CD4-positive, alpha-beta T cell treated with Interleukin-6 at 100 ng/mL for 8 hours (primary cell): Measurements from ENCODE around the gene CDC42BPB.

Experiments
- DNase-seq: peaks from one replicate; pipeline ENCODE4 v3.0.0-alpha.2; 2020; ENCODE audit warnings: mixed read lengths, low spot score

CDC42BPB gene

DNA sequence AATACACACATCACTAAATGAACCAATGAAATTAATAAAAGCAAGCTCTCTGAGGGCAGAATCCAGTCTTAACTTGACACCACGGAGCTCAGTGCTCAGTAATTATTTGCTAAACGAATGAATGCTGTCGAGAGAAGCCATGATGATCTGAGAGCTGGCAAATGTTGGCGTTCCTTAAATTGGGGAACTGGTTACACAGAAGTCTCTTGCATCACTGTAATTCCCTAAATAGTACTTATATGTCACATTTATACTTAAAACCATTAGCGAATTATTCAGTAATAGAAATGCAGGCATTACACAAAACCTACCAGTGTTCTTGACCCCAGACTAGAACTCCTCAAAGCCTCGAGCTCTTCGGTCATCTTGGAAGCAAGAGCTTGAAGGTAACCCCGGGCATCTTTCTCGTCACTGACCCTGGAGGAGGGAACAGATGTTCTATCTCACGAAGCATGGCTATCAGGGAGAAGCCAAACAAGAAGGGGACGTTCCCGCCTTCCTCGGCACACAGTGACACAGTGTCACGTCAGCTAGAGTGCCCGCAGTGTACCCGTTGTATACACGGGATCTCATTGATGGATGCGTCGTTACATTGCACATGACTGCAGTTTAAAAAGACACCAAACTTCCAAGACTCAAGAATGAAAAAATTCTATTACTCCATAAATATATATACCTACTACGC lies 91.2 kb downstream of the CDC42BPB start:
- DNase-seq, result no peak

DNA sequence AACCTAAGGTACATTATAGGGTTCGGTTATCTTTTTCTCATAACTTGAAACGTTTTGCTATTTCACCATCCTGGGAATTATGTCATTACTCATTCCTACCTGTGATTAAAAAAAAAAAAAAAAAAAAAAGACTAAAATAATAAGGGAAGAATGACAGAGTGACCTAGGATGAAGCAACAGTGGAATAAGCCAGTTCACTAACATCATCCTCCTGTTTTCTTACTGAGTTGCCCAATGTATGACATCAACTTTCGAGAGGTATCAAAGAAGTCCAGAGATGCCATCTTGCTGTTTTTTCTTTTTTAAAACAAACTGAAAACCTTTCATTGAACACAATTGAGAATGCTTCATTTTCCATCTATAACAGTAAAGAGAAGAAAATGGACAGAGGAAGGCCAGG lies 92.1 kb downstream of the CDC42BPB start:
- no peak for DNase-seq

DNA sequence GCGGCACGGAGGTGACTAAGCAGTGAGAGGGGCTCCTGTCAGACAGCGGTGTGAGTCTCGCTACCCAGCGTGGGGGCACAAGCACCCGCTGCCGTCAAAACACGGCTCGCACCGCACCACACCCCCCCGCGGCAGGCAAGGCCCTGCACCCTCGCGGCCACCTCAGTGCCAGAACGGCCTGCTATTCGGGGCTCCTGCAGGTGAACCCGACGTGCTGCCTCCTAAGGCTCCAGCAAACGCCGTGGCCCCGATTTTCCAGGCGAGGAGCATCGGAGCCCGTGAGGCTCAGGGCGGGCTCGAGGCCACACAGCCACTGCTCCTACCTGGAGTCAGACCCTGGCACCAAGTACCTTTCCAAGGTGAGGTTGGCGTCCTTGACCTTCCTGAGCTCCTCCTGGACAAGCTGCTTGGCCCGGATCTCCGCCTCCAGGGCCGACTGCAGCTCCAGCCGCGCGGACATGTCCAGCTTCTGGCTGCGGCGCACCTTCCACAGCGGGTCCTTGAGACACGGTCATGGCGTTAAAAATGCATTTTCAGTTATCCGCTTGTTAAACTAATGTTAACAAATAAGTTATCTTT lies 93.1 kb downstream of the CDC42BPB start:
- DNase-seq, result no peak

DNA sequence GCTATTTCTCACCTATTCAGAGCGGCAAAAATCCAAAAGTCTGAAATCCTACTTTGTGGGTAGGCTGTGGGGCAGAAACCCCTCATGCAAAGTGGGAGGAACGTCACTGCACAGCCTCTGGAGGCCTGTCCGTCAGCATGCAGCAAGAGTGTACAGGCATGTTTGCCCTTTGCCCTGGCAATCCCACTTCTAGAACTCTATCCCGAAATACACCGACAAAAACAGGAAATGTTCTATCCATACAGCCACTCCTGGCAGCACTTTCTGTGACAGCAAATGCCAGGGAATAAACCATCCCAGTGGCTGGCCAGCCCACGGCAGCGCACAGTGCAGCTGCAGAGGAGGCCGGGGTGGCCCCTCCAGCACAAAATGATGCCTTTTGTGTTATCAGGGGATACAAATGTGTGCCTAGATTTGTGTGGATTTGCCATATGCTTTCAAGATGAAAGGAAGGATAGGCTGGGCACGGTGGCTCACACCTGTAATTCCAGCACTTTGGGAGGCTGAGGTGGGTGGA lies 95.2 kb downstream of the CDC42BPB start:
- no peak for DNase-seq

DNA sequence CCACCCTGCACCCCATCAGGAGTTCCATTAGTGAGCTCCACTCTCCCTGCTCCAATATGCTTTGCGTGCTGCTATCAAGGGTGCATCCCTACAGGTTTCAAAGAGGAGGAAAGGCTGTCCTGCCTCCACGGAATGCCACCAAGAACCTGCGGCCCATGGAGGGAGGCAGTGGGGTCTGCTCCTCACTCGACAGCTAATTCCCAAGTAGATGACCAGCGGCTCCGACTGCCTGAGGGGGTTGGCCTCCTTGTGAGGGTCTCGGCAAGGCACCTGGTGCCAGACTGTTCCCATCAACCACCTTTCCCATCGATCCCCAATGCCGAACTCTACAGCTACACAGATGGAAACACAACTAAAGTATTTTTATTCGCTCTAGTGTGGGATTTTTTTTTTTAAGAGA lies 98.9 kb downstream of the CDC42BPB start:
- no peak for DNase-seq

DNA sequence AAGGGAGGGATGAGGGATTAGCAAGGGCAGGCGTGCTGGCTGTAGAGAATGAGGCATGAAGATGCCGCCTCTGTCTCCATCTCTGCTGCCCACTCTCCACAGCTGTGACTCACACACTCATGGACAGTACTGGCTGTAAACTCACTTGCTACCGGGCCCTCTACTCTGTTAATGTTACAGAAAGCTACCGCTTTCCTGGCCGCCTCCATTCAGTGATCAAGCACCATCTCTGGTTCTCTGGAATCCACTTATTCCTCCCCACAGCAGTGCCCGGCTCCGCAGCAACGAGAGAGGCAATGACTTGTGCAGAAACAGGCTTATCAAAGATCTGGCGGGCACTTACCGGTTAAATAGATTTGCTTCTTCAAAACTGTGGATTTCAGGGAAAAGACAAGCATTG lies 100.1 kb downstream of the CDC42BPB start:
- DNase-seq, result no peak

DNA sequence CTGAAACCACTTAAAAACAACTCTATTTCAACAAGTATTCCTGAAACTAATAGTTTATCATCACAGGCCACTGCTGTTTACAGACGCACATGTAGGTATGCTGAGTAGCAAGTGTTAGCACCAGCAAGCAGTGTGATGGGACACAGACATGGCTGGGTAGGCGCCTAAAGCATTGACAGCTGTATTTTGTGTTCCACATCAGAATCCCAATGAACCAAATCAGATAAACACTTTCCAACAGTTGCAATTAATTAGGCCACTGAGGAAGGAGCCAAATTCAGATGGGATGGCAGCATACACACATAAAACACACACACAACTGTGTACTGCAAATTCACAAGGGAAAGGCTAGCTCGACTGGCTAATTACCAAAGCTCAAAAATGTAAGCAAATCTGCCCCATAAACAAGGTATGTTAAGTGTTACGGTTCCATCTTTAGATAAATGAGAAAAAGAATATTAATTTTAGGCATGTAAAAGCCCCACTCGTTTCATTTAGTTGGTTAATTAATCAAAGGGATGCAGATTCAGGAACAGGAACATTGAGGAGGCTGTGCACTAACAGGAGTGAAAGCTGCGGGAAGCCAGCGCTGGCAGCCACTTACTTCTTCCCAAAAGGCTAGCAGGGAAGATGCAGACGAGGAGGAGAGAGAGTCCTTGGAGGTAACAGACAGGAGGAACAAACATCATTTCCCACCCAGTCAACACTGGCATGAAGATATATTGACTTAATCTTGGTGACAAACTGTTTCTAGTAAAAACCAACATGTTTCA lies 101.5 kb downstream of the CDC42BPB start:
- no peak for DNase-seq

DNA sequence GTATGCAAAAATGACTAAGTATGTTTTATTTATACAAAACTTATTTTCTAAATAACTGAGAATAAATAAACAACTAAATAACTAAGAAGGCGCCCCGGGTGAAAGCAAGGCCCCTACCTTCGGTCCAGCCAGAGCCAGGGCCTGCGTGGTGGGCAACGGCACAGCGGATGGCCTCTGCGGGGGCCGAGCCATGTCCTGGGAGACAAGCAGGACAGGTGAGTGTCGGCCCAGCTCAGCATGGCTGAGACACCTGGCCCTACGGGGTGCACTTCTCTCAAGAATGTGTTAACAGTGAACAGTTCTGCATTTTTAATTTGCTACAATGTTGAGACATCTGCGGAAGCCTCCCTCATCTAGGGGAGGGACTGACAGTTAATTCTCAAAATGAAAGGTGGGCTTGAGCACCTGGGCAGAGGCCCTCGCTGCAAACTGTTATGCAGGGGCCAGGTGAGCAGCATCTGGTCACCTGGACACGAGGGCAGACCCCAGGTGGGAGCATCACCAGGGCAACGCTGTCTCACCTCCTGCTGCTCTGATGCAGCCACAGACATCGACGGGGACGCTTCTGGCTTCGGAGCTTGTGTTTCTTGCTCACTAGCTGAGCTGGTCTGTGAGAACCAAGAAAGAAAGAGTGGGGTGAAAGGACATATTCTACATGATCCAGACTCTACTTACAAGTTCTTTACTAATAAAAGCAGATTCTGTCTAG lies 103.1 kb downstream of the CDC42BPB start:
- DNase-seq, result no peak

DNA sequence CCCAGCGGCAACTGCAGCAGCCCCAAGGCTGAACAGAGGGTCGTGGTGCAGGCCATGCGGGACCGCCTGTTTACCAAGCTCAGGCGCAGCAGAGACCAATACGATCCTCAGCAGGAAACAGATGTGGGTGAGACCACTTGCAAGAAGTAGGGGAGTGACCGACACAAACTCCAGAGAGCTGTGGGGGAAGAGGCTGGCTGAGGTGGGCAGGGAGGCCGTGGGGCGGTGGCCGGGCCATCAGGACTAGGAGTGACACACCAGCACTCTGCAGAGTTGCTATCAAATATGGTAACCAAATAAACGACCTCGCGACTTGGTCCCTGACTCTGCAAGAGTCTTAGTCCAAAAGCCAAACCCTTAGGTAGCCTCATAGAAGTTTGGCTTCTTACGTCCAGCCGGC lies 104.2 kb downstream of the CDC42BPB start:
- no peak for DNase-seq

DNA sequence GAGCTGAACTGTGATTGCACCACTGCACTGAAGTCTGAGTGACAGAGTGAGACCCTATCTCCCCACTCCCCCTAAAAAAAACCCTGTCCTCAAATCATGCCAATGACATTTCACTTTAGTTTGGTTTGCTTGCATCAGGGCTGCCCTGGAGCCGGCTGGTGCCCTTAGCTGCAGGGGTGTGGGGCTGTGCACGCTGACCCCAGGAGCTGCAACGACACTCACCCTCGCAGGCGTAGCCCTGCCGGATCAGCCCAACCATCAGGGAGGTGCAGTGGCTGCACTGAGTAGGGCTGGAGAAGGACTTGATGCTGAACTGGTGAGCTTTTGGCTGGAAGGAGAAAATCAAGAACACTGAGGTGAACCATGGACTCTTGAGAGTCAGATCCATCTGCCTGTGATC lies 105.1 kb downstream of the CDC42BPB start:
- DNase-seq, result no peak

DNA sequence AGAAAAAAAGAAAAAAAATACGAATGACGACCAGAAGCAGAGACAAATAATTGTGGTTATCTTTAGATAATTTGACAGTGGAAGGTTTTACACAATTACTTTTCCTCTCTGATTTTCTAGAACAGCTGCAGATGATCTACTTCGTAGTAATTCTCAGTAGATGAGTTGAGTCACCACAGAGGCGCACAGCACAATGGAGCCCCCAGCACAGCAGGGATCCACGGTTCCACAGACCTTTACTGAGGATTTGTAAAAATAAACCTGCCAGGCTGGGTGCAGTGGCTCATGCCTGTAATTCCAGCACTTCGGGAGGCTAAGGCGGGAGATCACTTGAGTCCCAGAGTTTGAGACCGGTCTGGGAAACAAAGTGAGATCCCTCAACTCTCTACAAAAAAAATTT lies 105.5 kb downstream of the CDC42BPB start:
- no peak for DNase-seq

DNA sequence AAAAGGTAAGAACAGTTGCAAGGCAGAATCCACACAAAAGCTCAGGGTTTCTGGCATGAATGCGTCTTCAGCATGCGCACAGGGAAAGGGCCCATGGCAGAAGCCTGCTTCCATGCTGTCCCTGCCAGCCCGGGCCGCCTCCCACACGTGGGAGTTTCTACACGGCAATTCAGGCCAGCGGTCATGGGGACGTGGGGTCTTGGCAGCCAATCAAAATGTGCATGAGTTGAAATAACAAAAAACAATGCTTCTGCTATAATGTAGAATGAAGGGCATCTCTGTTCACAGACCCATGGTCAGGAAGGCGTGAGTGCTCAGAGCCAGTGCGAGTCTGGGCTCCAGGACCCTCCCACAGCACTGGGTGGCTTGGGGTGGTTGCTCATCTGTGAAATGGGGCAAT lies 106.3 kb downstream of the CDC42BPB start:
- DNase-seq, result no peak

DNA sequence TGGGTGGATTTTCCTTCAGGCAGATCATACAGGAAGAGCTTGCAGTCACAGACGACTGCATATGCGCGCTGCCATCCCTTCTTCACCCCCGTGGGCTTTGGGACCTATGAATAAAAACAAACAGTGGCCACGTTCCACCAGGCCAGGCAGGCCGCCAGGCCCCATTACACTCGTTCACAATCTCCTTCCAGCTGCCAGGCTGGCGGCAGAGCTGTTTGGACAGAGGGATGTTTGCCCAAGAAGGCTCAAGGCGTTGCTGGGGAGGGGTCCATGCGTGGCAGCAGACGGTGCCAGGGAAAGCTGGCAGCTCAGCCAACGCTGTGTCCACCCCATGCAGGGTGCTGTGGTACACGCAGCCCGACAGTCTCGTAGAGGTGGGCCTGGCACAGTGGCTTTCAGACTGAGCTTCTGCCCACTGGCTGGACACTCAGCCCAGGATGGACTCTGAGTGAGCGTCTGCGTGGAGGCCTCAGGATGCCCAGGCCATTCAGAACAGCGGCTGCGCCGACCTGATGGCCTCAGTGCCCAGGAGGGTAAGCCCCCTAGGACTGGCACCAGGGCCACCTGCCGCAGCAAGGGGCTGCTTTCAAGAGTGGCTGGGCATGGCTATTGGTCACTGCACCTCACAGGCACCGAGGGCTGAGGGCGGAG lies 107.4 kb downstream of the CDC42BPB start:
- no peak for DNase-seq

DNA sequence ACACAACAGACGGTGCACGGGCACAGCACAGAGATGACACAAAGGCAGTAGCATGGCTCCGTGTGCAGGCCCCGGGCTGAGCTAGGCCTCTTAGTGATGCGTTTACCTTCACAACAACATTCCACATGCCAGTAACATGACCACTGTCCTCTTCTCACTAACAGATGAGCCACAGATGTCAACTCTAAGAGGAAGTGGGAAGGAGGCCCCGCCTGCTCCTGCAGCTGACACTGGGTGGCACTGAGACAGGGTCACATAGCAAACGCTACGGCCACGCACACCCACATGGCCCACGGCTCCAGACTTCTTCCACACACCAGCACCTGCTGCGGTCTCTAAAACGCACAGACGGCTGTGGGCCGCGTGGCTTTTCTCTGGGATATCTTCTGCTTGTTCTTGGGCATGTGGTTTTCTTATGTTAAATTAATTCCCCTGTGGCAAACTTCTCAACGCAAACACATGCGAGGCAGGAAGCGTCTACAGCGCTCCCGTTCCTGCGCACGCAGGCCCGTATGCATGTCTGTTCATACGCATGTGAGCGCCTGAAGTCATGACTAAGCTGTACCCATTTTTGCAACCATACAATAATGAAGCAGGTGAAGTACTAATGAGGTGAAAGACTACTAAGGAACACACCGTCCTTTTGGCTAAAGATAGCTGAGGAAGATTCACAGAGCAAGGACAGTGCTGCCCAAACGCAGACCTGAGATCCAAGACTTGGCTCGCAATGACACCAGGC lies 108.1 kb downstream of the CDC42BPB start:
- DNase-seq, result peak; percentile 48

DNA sequence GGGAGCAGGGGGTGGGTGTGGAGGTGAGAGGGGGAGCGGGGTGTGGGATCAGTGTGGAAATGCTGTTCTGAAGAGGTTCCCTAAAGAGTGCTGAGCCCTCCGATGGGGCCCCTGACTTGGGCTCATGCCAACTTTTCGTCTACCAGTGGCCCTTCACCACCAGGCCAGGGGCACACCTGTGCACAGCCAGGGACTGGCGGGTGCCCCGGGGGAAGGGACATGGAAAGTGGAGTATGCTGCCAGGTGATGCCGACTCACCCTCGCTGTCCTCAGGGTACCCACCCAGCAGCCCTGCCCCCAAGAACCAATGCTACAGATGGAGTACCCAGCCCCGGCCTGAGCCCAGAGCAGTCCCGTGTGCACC lies 108.7 kb downstream of the CDC42BPB start:
- no peak for DNase-seq

DNA sequence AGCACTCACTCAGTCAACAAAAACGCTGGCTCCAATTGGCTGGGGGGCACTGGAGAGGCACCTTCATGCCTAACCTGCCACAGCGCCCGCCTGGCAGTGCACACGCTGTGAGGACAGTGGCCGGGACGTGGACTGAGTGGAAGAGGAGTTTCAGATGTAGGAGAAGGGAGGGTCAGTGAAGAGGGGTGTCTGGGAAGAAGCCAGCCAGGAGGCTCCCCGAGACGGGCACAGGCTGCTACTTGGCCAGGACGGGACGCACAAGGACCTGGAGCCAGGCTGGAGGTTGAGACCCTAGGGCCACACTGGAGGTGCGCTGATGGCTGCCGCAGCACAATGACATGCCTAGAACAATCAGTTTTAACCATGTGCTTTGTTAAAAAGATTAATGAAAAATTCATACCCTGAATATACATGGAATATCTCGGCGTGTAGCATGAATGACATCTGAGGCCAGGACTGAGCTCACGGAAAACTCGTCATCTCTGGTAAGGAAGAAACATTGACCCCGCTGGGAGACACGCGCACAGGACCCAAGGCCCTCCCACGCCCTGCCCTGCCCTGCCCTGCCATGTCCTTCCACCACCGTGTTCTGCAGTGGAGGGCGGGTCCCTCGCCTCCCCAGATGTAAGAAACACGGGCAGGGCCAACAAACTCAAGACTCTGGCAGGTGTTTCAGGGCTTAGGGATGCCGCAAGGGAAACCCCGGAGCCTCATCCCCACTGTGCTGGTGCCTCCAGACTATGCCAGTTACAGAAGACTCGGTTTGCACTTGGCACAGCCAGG lies 109.8 kb downstream of the CDC42BPB start:
- DNase-seq, result no peak

DNA sequence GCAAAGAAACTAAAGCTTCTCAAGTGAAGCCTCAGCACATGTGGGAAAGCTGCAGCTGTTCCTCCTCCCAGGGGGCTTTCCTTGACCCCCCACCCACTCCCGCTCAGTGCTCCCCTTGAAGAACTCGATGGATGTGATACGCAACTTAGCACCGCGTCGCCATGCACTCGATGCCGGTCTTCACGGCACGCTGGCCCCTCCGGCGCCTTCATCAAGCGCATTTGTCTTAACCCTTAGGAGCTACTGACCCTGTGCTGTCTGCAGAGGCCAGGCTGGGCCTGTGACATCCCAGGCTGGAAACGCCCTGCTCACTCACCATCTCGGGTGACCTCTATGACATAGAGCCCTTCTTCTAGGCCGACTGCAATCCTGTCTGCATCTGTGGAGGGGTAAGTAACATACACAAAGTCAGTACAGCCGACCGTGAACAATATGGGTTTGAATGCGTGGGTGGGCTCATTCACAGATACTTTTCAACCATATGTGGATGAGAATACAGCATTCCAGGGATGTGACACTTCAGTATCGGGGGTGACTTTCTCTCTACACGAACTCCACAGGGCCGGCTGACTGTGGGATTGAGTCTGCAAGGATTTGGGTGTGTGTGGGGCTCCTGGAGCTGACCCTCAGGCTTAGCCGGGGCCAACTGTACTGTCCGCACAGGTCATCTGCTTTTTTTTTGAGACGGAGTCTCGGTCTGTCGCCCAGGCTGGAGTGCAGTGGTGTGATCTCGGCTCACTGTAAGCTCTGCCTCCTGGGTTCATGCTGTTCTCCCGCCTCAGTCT lies 111.8 kb downstream of the CDC42BPB start:
- DNase-seq, result no peak

DNA sequence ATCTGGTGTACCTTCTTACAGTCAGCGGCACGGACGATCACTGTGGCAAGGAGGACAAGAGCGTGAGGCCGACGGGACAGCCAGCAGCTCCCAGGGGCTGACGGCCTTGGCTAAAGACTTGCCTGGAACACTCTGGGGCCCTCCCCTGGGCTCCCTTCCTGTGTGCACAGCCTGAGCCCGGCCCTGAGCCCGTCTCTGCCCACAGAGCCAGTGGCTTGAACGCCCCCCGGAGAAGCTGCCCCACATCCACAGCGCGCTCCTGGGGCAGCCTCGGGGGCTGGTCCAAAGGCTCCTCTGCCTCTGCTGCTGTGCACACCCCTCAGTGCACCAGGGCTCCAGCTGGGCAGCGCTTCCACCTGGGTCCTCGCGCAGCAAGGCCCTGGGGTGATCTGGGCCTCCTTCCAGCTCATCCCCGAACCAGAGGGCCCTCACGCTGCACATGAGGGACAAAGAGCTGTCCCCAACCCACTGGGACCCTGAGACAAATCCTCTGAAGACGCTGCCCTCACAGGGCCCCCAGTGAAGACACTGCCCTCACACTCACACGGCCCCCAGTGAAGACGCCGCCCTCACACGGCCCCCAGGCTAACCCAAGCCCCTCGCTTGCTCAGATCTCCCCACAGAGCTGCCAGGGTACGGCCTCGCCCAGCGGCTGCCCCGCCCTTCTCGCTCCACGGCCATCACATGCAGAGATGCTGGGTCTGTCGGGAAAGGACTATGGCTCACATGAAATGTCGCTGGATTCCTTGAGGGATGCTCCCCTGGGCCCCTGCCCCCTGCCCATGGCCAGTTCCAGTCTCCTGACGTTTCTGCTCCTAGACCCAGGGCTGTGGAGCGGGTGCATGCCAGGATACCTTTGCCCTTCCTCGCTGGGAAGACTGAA lies 112.7 kb downstream of the CDC42BPB start:
- no peak for DNase-seq

DNA sequence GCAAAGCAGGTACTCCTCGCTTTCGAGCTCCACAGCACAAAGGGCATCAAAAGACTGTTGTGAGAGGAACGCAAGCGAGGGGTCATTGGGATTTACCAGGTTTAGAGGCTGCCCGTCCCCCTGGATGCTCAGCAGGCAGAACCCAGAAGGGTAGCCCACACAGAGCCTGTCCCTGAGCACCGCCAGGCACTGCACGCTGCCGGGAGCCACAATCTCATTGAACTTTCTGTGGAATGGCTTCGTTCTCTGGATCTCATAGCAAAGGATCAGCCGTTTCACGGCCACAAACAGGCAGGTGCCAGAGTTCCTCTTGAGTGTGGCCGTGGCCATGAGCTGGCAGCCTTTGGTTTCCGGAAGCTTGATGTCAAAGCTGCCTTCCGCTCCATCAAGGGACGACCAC lies 113.4 kb downstream of the CDC42BPB start:
- DNase-seq, result no peak
